ENCODE measurements around the gene APOL1. TPM values are rescaled to one million over a fixed set of nuclear protein-coding genes. Genes with fewer than 3 reads are reported as not detected.
"Not testable (repeated sequence)": the region's sequence is repeated elsewhere in the genome, so short reads cannot be mapped to it uniquely, and the experiment has no call there.

The APOL1 gene
- total RNA-seq, 1 donor from 2014 or later: 2.5 TPM

GRCh38 chr22:36257308-36257707, 4.4 kb downstream of the APOL1 start:
- peak overlapping the region; percentile 84 for H3K27ac Mint-ChIP-seq (ENCODE audit: unreplicated experiment)
- H3K9me3 Mint-ChIP-seq (ENCODE audit: unreplicated experiment): no peaks in the 10 kb centered on the region
- TF ChIP-seq CTCF (IDR thresholded peaks at IDR 0.05; ENCODE audit: unreplicated experiment): no peak
- H3K36me3 Mint-ChIP-seq (ENCODE audit: low read depth, unreplicated experiment): peaks cover 9% of the 10 kb centered on the region
- peaks cover 71% of the 10 kb centered on the region for H3K4me1 Mint-ChIP-seq (ENCODE audit: unreplicated experiment)
- peaks cover 10% of the 10 kb centered on the region for H3K27me3 Mint-ChIP-seq (ENCODE audit: unreplicated experiment)
- H3K4me3 Mint-ChIP-seq (ENCODE audit: unreplicated experiment): no peak overlapping the region
- no peak for DNase-seq (ENCODE audit: low spot score)

GRCh38 chr22:36257948-36258670, 5.2 kb downstream of the APOL1 start:
- Mint-ChIP-seq H3K36me3 (ENCODE audit: low read depth, unreplicated experiment) (peaks cover 9% of the 10 kb centered on the region), H3K4me1 (ENCODE audit: unreplicated experiment) (peaks cover 71% of the 10 kb centered on the region), H3K27ac (ENCODE audit: unreplicated experiment) (peak overlapping the region; percentile 100), H3K9me3 (ENCODE audit: unreplicated experiment) (no peaks in the 10 kb centered on the region), H3K4me3 (ENCODE audit: unreplicated experiment) (peak overlapping the region; percentile 67), H3K27me3 (ENCODE audit: unreplicated experiment) (peaks cover 14% of the 10 kb centered on the region)
- TF ChIP-seq CTCF (IDR thresholded peaks at IDR 0.05; ENCODE audit: unreplicated experiment): no peak
- DNase-seq (ENCODE audit: low spot score): no peak

GRCh38 chr22:36258701-36259614, 6.0 kb downstream of the APOL1 start:
- Mint-ChIP-seq H3K4me1 (ENCODE audit: unreplicated experiment) (peaks cover 73% of the 10 kb centered on the region), H3K4me3 (ENCODE audit: unreplicated experiment) (peak overlapping the region; percentile 67), H3K27me3 (ENCODE audit: unreplicated experiment) (peaks cover 10% of the 10 kb centered on the region), H3K27ac (ENCODE audit: unreplicated experiment) (peak overlapping the region; percentile 100), H3K36me3 (ENCODE audit: low read depth, unreplicated experiment) (peaks cover 9% of the 10 kb centered on the region), H3K9me3 (ENCODE audit: unreplicated experiment) (no peaks in the 10 kb centered on the region)
- DNase-seq (ENCODE audit: low spot score): peak; percentile 69
- no peak for TF ChIP-seq CTCF (IDR thresholded peaks at IDR 0.05; ENCODE audit: unreplicated experiment)

DNA sequence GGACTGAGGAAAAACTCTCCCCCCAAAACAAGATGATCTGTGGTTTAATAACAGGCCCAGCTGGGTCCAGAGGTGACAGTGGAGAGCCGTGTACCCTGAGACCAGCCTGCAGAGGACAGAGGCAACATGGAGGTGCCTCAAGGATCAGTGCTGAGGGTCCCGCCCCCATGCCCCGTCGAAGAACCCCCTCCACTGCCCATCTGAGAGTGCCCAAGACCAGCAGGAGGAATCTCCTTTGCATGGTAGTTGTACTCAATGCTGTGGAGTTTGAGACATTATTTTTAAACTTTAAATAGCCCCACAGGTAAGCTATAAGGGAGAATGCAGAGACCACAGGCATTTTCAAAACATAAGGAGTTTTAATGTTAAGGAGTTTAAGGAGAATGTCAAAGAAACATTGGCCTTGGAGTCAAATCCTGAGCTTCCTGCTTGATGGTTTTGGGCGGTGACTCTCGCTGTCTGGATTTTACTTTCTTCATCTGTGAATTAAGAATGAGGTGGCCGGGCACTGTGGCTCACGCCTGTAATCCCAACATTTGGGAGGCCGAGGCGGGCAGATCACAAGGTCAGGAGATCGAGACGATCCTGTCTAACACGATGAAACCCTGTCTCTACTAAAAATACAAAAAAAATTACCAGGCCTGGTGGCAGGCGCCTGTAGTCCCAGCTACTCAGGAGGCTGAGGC, 6.8 kb downstream of the APOL1 start:
- peaks cover 72% of the 10 kb centered on the region for H3K4me1 Mint-ChIP-seq (ENCODE audit: unreplicated experiment)
- H3K9me3 Mint-ChIP-seq (ENCODE audit: unreplicated experiment): no peaks in the 10 kb centered on the region
- peaks cover 8% of the 10 kb centered on the region for H3K27me3 Mint-ChIP-seq (ENCODE audit: unreplicated experiment)
- no peak for TF ChIP-seq CTCF (IDR thresholded peaks at IDR 0.05; ENCODE audit: unreplicated experiment)
- peak overlapping the region; percentile 100 for H3K27ac Mint-ChIP-seq (ENCODE audit: unreplicated experiment)
- peak overlapping the region; percentile 47 for H3K4me3 Mint-ChIP-seq (ENCODE audit: unreplicated experiment)
- H3K36me3 Mint-ChIP-seq (ENCODE audit: low read depth, unreplicated experiment): peaks cover 9% of the 10 kb centered on the region
- DNase-seq (ENCODE audit: low spot score): no peak

DNA sequence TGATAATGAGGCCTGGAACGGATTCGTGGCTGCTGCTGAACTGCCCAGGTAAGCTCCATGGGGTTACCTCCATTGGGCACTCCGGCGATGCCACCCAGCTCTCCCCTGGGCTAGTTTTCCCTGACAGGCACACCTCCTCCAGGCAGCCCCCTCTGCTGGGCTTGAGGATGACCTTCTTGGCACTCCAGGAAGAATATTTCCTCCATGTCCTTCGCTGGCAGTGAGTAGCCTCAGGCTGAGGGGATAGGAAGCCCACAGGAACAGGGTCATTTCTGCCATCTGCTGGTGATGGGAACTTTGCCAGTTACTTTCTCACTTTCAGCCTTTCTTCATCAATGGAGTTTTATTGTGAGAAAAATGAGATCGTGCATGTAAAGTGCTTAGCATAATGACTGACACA, 8.7 kb downstream of the APOL1 start:
- H3K36me3 Mint-ChIP-seq (ENCODE audit: low read depth, unreplicated experiment); DNase-seq (ENCODE audit: low spot score); H3K27me3 Mint-ChIP-seq (ENCODE audit: unreplicated experiment); H3K4me3 Mint-ChIP-seq (ENCODE audit: unreplicated experiment); H3K9me3 Mint-ChIP-seq (ENCODE audit: unreplicated experiment): not testable (repeated sequence)
- peaks cover 58% of the 10 kb centered on the region for H3K4me1 Mint-ChIP-seq (ENCODE audit: unreplicated experiment)
- H3K27ac Mint-ChIP-seq (ENCODE audit: unreplicated experiment): peak overlapping the region; percentile 45

DNA sequence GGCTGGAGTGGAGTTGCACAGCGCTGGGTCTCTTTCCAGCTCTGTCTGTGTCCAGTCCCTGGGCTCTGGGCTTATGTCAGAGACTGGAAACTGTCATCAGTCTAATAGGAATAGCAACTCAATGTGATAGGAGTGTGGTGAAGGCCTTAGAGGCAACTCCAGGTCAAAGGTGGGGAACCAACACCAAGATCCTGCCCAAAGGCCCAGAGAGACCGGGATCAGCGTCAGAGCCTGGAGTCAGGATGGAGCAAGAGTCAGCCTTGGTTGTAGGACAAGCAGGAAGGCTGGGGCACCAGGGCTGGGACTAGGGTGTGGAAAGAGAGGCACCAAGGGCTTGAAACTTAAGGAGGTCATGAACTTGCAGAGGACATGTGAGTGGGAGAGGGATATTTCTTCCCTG, 9.4 kb downstream of the APOL1 start:
- not testable (repeated sequence) for H3K27ac Mint-ChIP-seq (ENCODE audit: unreplicated experiment); DNase-seq (ENCODE audit: low spot score); H3K4me3 Mint-ChIP-seq (ENCODE audit: unreplicated experiment); H3K27me3 Mint-ChIP-seq (ENCODE audit: unreplicated experiment); H3K9me3 Mint-ChIP-seq (ENCODE audit: unreplicated experiment); H3K36me3 Mint-ChIP-seq (ENCODE audit: low read depth, unreplicated experiment)
- peaks cover 52% of the 10 kb centered on the region for H3K4me1 Mint-ChIP-seq (ENCODE audit: unreplicated experiment)

DNA sequence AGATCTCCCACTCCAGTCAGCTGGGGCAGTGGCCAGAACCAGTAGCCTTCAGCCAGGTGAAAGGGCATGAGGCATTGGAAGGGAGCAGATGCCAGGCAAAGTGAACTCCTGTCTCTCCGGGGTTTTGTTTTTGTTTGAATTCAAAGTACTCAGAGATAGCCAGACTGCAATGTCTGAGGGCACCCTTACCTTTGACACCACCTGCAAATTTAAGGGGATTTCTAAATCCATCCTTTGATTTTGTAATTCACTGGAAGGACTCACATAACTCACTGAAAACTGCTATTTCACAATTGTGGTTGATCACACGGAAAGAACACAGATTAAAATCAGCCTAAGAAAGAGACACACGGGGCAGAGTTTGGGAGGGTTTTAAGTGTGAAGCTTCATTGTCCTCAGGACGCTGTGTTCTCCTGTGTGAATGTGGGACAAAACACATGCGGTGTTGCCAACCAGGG, 10.3 kb downstream of the APOL1 start:
- H3K27ac Mint-ChIP-seq (ENCODE audit: unreplicated experiment); H3K4me3 Mint-ChIP-seq (ENCODE audit: unreplicated experiment); DNase-seq (ENCODE audit: low spot score); H3K9me3 Mint-ChIP-seq (ENCODE audit: unreplicated experiment); H3K27me3 Mint-ChIP-seq (ENCODE audit: unreplicated experiment); H3K36me3 Mint-ChIP-seq (ENCODE audit: low read depth, unreplicated experiment): not testable (repeated sequence)
- peaks cover 45% of the 10 kb centered on the region for H3K4me1 Mint-ChIP-seq (ENCODE audit: unreplicated experiment)
